B cell (primary cell): Measurements from ENCODE around the gene PKDREJ. TPM values are rescaled to one million over a fixed set of nuclear protein-coding genes. Genes with fewer than 3 reads are reported as not detected.

Experiments
- ATAC-seq: fragments of 200-7000 bp; cut with Tn5 transposase; one replicate; pipeline ENCODE4 v1.10.0; 2021; ENCODE audit warnings: low read depth, mild to moderate bottlenecking, moderate number of reproducible peaks, moderate library complexity
- CTCF ChIA-PET: fragments of 350-600 bp; sonication (Branson Sonifier 250); formaldehyde crosslinking; loops from one replicate; lab custom pipeline; 2021; ENCODE audit warnings: antibody characterized with exemption, inconsistent platforms; lab: Charles Lee
- POLR2A ChIA-PET: fragments of 350-600 bp; sonication (Branson Sonifier 250); formaldehyde crosslinking; loops from one replicate; lab custom pipeline; 2021; ENCODE audit warnings: antibody characterized with exemption; lab: Charles Lee
- DNase-seq: peaks from one replicate; pipeline ENCODE4 v3.0.0; 2013
- H2AFZ ChIP-seq: 2 replicates; pipeline ENCODE4 v1.6.1; 2012; ENCODE audit warnings: mild to moderate bottlenecking, low read depth, low read length; ENCODE audit not compliant: insufficient read depth, poor library complexity, severe bottlenecking
- H3K27ac ChIP-seq, 2 donors: 1 replicate in 1 of 2; 2 replicates in 1 of 2; pipeline ENCODE4 v1.5.1; 2012 to 2013; ENCODE audit warnings: low read length in 2 of 2, mild to moderate bottlenecking in 2 of 2, moderate library complexity in 1 of 2
- H3K27me3 ChIP-seq, 4 experiments: fragments of 200-600 bp in 1 of 4; sonication (generic) in 1 of 4; replicated peaks in 1 of 4; 1 replicate in 2 of 4; 2 replicates in 2 of 4; pipeline versions ENCODE4 v1.6.1 to v1.7.0; 2013 to 2016; ENCODE audit warnings: low read length in 3 of 4, mild to moderate bottlenecking in 2 of 4, mixed read lengths in 1 of 4, moderate library complexity in 1 of 4; ENCODE audit not compliant: insufficient read depth in 4 of 4, control insufficient read depth in 3 of 4; ENCODE audit errors: control extremely low read depth in 1 of 4
- H3K36me3 ChIP-seq, 2 experiments: replicated peaks in 1 of 2; 1 replicate in 1 of 2; 2 replicates in 1 of 2; pipeline versions ENCODE4 v1.6.1 to v1.7.1; 2013; ENCODE audit warnings: low read length in 1 of 2; ENCODE audit not compliant: insufficient read depth in 2 of 2, control insufficient read depth in 1 of 2; ENCODE audit errors: control extremely low read depth in 1 of 2, extremely low read depth in 1 of 2
- H3K4me1 ChIP-seq, 2 donors: fragments of 200-600 bp in 1 of 2; sonication (generic) in 1 of 2; 1 replicate in 1 of 2; 2 replicates in 1 of 2; pipeline versions ENCODE4 v1.5.1 to v1.6.1; 2013 to 2017; ENCODE audit warnings: low read length in 2 of 2; ENCODE audit not compliant: control insufficient read depth in 2 of 2, insufficient read depth in 2 of 2
- H3K4me2 ChIP-seq: replicated peaks from 2 replicates; pipeline ENCODE3; 2012; ENCODE audit warnings: mild to moderate bottlenecking, low read depth, low read length; ENCODE audit not compliant: poor library complexity, severe bottlenecking
- H3K4me3 ChIP-seq, 5 experiments: fragments of 200-600 bp in 1 of 5; sonication (generic) in 1 of 5; 1 replicate in 3 of 5; 2 replicates in 2 of 5; pipeline versions ENCODE4 v1.5.1 to v1.7.0; 2011 to 2016; ENCODE audit warnings: low read length in 4 of 5, mild to moderate bottlenecking in 4 of 5, low read depth in 2 of 5, control low read depth in 1 of 5, moderate library complexity in 1 of 5; ENCODE audit not compliant: insufficient read depth in 1 of 5; ENCODE audit errors: control extremely low read depth in 1 of 5, extremely low read depth in 1 of 5
- H3K79me2 ChIP-seq: fragments of 200-600 bp; sonication (generic); one replicate; pipeline ENCODE4 v1.6.0; 2016; ENCODE audit warnings: low read length; ENCODE audit not compliant: control insufficient read depth, insufficient read depth
- H3K9ac ChIP-seq: fragments of 200-600 bp; sonication (generic); 2 replicates; pipeline ENCODE4 v1.6.1; 2017; ENCODE audit warnings: mild to moderate bottlenecking, low read length, moderate library complexity
- H3K9me3 ChIP-seq, 3 donors: one replicate each; pipeline versions ENCODE4 v1.6.1 to v1.7.1; 2013; ENCODE audit warnings: low read length in 2 of 3; ENCODE audit not compliant: control insufficient read depth in 2 of 3, insufficient read depth in 1 of 3; ENCODE audit errors: control extremely low read depth in 1 of 3
- H4K20me1 ChIP-seq: 2 replicates; pipeline ENCODE4 v1.6.0; 2012; ENCODE audit warnings: mild to moderate bottlenecking, low read length; ENCODE audit not compliant: insufficient read depth, control insufficient read depth, poor library complexity, severe bottlenecking
- H3K27ac Mint-ChIP-seq: one replicate; pipeline ENCODE4 v1.8.0; 2021; ENCODE audit warnings: mixed read lengths
- H3K27me3 Mint-ChIP-seq: one replicate; pipeline ENCODE4 v1.8.0; 2021; ENCODE audit warnings: mixed read lengths
- H3K4me1 Mint-ChIP-seq: one replicate; pipeline ENCODE4 v1.8.0; 2021; ENCODE audit warnings: mixed read lengths
- H3K4me3 Mint-ChIP-seq: one replicate; pipeline ENCODE4 v1.8.0; 2021; ENCODE audit warnings: mixed read lengths
- H3K9me3 Mint-ChIP-seq: one replicate; pipeline ENCODE4 v1.8.0; 2022; ENCODE audit warnings: mixed read lengths; ENCODE audit not compliant: insufficient read depth
- EZH2 ChIP-seq: IDR thresholded peaks from 2 replicates; pipeline ENCODE4 v1.6.1; 2012; ENCODE audit warnings: borderline replicate concordance, low read depth, mild to moderate bottlenecking, moderate library complexity, low read length; ENCODE audit not compliant: insufficient read depth, poor library complexity, severe bottlenecking
- WGBS: methylation state at CpG from one replicate; pipeline ENCODE4 v1.1.5; 2013; ENCODE audit warnings: missing lambda C conversion rate; ENCODE audit not compliant: insufficient coverage; 5-methylcytosine and 5-hydroxymethylcytosine counted together
- intact Hi-C: fragments of 100-400 bp; cut with micrococcal nuclease; formaldehyde crosslinking; loops from one replicate; pipeline ENCODE4 v1.10.0; 2022
- polyA plus RNA-seq: library from polyadenylated mRNA; depleted of rRNA; stranded (reverse); fragments of >200 nt; gene quantifications from 2 replicates; pipeline ENCODE4 v1.2.3, GENCODE V29; 2012
- total RNA-seq, 2 donors: library from RNA; stranded (reverse); fragments of 120-200 nt in 1 of 2; gene quantifications; 1 replicate in 1 of 2; 2 replicates in 1 of 2; pipeline versions ENCODE4 v1.2.3 to v1.2.4, GENCODE V29; 2013 to 2022
- TF ChIP-seq, protein P1 (sequence below): fragments of 200-600 bp; IDR thresholded peaks from one replicate; pipeline ENCODE4 v1.8.0; 2022; ENCODE audit warnings: antibody characterized with exemption, mild to moderate bottlenecking

PKDREJ gene
- total and polyA plus RNA-seq, 2 donors (not counting 1 experiment from before 2014, with no cell fraction given) = not detected

DNA sequence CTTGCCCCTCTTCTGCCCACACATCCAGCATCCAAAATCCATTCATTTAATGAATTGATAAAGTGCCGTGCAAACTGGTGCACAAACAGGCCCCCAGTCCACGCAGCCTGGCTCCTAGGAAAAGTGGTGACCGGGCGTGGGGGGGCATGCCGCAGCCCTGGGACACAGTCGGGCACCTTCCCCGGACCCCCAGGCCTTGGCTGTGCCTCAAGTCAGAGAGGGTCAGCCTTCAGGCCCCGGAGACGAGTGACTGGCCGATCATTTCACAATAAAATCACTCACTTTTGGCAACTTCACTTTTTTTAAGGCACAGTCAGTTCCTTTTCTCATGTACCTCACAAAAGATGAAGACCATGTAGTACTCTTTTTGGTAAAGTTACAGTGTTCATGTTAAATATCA lies 21.1 kb downstream of the PKDREJ start:
- H2AFZ ChIP-seq = no peak overlapping the region
- POLR2A ChIA-PET = no interaction called here
- WGBS = 97% methylated on average over 7 of the region's 10 CpGs

DNA sequence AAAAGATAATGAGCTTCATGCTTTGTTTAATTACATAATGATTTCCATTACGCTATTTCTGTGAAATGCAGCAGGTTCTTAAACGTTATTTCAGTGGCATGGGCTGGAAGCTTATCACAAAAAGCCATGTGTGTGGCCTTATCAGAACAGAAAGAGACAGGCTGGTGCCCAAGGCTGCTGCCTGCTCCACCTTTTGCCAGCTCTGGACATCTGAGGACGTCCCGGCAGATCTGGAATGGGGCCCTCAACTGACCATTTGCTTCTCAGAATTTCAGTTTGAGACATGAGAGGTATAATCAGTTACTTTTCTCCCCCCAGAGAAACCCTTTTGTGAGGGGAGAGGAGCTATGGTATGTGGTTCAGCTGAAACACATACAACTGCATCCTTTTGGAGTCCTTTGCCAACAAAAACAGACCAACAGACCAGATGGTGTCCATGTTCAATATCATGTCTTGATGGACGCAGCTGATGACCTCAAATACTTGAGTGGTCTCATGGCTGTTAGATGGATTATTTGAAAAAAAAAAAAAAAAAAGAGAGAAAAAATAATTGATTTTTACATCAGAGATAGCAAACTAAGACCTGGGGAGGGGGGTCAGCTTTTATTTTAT lies 21.6 kb downstream of the PKDREJ start:
- H3K9me3 ChIP-seq = no peaks in the 10 kb centered on the region
- Mint-ChIP-seq H3K4me3 (no peak overlapping the region), H3K4me1 (peaks cover 21% of the 10 kb centered on the region), H3K27ac (no peak overlapping the region), H3K9me3 (no peaks in the 10 kb centered on the region), H3K27me3 (no peaks in the 10 kb centered on the region)
- no peaks in the 10 kb centered on the region for H4K20me1 ChIP-seq
- H2AFZ ChIP-seq = no peak overlapping the region
- peaks cover 1% of the 10 kb centered on the region for H3K79me2 ChIP-seq
- ATAC-seq (no peak), DNase-seq (no peak)
- no peak overlapping the region for H3K4me2 ChIP-seq
- peaks cover 18 to 23% of the 10 kb centered on the region in 2 donors for H3K4me1 ChIP-seq
- peaks cover 0 to 9% of the 10 kb centered on the region in 2 experiments for H3K36me3 ChIP-seq
- no peak overlapping the region for H3K27ac ChIP-seq
- intact Hi-C loops = no loop called here
- ChIA-PET CTCF (no interaction called here), POLR2A (no interaction called here)
- WGBS = 82% methylated on average over 2 of the region's 5 CpGs
- no peak overlapping the region for H3K9ac ChIP-seq
- H3K27me3 ChIP-seq = no peaks in the 10 kb centered on the region
- H3K4me3 ChIP-seq = no peak overlapping the region
- TF ChIP-seq, protein P1, sequence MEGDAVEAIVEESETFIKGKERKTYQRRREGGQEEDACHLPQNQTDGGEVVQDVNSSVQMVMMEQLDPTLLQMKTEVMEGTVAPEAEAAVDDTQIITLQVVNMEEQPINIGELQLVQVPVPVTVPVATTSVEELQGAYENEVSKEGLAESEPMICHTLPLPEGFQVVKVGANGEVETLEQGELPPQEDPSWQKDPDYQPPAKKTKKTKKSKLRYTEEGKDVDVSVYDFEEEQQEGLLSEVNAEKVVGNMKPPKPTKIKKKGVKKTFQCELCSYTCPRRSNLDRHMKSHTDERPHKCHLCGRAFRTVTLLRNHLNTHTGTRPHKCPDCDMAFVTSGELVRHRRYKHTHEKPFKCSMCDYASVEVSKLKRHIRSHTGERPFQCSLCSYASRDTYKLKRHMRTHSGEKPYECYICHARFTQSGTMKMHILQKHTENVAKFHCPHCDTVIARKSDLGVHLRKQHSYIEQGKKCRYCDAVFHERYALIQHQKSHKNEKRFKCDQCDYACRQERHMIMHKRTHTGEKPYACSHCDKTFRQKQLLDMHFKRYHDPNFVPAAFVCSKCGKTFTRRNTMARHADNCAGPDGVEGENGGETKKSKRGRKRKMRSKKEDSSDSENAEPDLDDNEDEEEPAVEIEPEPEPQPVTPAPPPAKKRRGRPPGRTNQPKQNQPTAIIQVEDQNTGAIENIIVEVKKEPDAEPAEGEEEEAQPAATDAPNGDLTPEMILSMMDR = no peak
- no peak for TF ChIP-seq EZH2

More for the DNA sequence above, 21.1 kb downstream of the PKDREJ start:
- Histone ChIP-seq H3K4me2 (no peak overlapping the region), H3K9ac (no peak overlapping the region), H3K79me2 (peaks cover 6% of the 10 kb centered on the region), H3K4me3 (no peak overlapping the region), H4K20me1 (no peaks in the 10 kb centered on the region), H3K27ac (no peak overlapping the region), H3K4me1 (peaks cover 18 to 23% of the 10 kb centered on the region in 2 donors), H3K36me3 (peaks cover 0 to 9% of the 10 kb centered on the region in 2 experiments), H3K9me3 (no peaks in the 10 kb centered on the region), H3K27me3 (no peaks in the 10 kb centered on the region)
- no peaks in the 10 kb centered on the region for H3K27me3 Mint-ChIP-seq
- H3K9me3 Mint-ChIP-seq = no peaks in the 10 kb centered on the region
- no peak overlapping the region for H3K27ac Mint-ChIP-seq
- DNase-seq (no peak), ATAC-seq (no peak)
- peaks cover 21% of the 10 kb centered on the region for H3K4me1 Mint-ChIP-seq
- CTCF ChIA-PET = no interaction called here
- no peak for TF ChIP-seq EZH2
- TF ChIP-seq, protein P1 = no peak
- H3K4me3 Mint-ChIP-seq = no peak overlapping the region
- intact Hi-C loops = no loop called here
